ENCODE results near the gene STXBP3.
A peak's percentile ranks its signal among the peaks of the same experiment; 100 is the strongest.

Gene STXBP3

GRCh38 chr1:108745980-108746381 is 493 bp upstream of the STXBP3 start:
- Histone ChIP-seq H2AK5ac (ENCODE audit: low read depth, low read length) (no peak overlapping the region), H3K9ac (ENCODE audit: low read depth, low read length, poor library complexity) (no peak overlapping the region), H3K36me3 (replicated peaks in 1 of 2; ENCODE audit: control insufficient read depth in 2 of 2, insufficient read depth in 2 of 2, low read length in 2 of 2) (peaks cover 0 to 19% of the 10 kb centered on the region in 2 donors), H3K18ac (ENCODE audit: low read length) (no peak overlapping the region), H3K4me1 (ENCODE audit: control insufficient read depth in 2 of 2, insufficient read depth in 1 of 2, low read depth in 1 of 2, low read length in 2 of 2) (peaks cover 0 to 4% of the 10 kb centered on the region in 2 donors), H3K27me3 (ENCODE audit: control insufficient read depth in 3 of 3, insufficient read depth in 3 of 3, low read depth in 1 of 3, low read length in 3 of 3) (peaks cover 0 to 10% (median 0%) of the 10 kb centered on the region in 3 experiments), H3K14ac (ENCODE audit: low read length) (no peak overlapping the region), H3K9me3 (replicated peaks in 1 of 2; ENCODE audit: control insufficient read depth in 2 of 2, insufficient read depth in 1 of 2, low read depth in 1 of 2, low read length in 2 of 2) (no peaks in the 10 kb centered on the region), H4K91ac (ENCODE audit: low read depth, low read length, poor library complexity) (no peak overlapping the region), H3K23ac (ENCODE audit: low read depth, low read length, poor library complexity) (no peak overlapping the region), H2AFZ (ENCODE audit: low read length) (peak overlapping the region; percentile 92), H3K27ac (replicated peaks; ENCODE audit: low read length) (no peak overlapping the region), H3K4me2 (ENCODE audit: insufficient read depth, low read length, poor library complexity, severe bottlenecking) (no peak overlapping the region), H3K4me3 (ENCODE audit: low read length in 2 of 2) (peak overlapping the region in 1 of 2 donors; percentile 85), H2BK120ac (ENCODE audit: low read depth, low read length) (no peak overlapping the region), H2BK12ac (ENCODE audit: low read length) (no peak overlapping the region), H3K4ac (ENCODE audit: low read length) (no peak overlapping the region), H3K79me1 (ENCODE audit: low read depth, low read length) (peaks cover 2% of the 10 kb centered on the region), H2BK5ac (ENCODE audit: low read length) (no peak overlapping the region), H2BK15ac (ENCODE audit: low read length) (no peak overlapping the region), H4K8ac (ENCODE audit: low read depth, low read length) (no peak overlapping the region)
- WGBS, 2 donors (ENCODE audit: extremely low coverage in 2 of 2, insufficient read length in 2 of 2, insufficient replicate concordance in 1 of 2): no CpG with 5 or more reads among the region's 3 CpGs
- no peak for DNase-seq (ENCODE audit: low spot score)

DNA sequence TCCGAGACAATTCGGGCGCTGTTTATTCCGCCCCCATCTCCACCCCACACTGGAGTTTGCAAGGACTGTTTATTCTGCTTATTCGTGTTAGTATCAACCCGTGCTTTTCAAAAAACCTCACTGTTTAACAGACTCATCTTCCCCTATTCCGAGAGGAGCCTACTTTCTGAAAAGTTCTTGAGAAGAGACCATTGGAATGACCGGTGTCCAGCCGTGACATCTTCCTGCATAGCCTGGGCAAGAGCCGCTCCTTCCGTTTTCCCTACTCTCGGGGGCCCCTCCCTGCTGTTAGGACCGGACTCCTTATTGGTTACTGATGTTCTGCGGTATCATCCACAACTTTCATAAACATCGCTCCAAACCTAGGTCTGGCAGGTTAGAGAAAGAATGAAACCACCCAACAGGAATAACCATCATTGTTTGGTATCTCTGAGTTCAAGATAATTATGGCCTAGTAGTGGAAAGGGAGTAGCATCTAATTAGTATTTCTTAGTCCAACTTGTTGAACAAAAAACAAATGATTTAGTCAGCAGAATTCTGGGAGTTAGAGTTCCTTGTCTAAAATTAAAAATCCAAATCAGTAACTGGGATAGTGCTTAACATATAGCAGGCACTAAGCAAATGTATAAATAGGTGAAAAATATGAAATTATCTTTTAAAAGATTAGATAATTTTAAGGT is 837 bp downstream of the STXBP3 start:
- Histone ChIP-seq H3K36me3 (replicated peaks in 1 of 2; ENCODE audit: control insufficient read depth in 2 of 2, insufficient read depth in 2 of 2, low read length in 2 of 2) (peaks cover 0 to 26% of the 10 kb centered on the region in 2 donors), H3K79me1 (ENCODE audit: low read depth, low read length) (peaks cover 2% of the 10 kb centered on the region), H4K91ac (ENCODE audit: low read depth, low read length, poor library complexity) (no peak overlapping the region), H3K9me3 (replicated peaks in 1 of 2; ENCODE audit: control insufficient read depth in 2 of 2, insufficient read depth in 1 of 2, low read depth in 1 of 2, low read length in 2 of 2) (no peaks in the 10 kb centered on the region), H2BK5ac (ENCODE audit: low read length) (peak overlapping the region; percentile 98), H3K23ac (ENCODE audit: low read depth, low read length, poor library complexity) (peak overlapping the region; percentile 83), H3K4me3 (ENCODE audit: low read length in 2 of 2) (peak overlapping the region; percentile 85), H2AK5ac (ENCODE audit: low read depth, low read length) (peak overlapping the region; percentile 54), H2BK120ac (ENCODE audit: low read depth, low read length) (peak overlapping the region; percentile 66), H3K14ac (ENCODE audit: low read length) (peak overlapping the region; percentile 56), H2BK12ac (ENCODE audit: low read length) (no peak overlapping the region), H3K27me3 (ENCODE audit: control insufficient read depth in 3 of 3, insufficient read depth in 3 of 3, low read depth in 1 of 3, low read length in 3 of 3) (peaks cover 0 to 8% (median 0%) of the 10 kb centered on the region in 3 experiments), H2BK15ac (ENCODE audit: low read length) (no peak overlapping the region), H2AFZ (ENCODE audit: low read length) (peak overlapping the region; percentile 92), H3K4ac (ENCODE audit: low read length) (no peak overlapping the region), H4K8ac (ENCODE audit: low read depth, low read length) (no peak overlapping the region), H3K4me2 (ENCODE audit: insufficient read depth, low read length, poor library complexity, severe bottlenecking) (peak overlapping the region; percentile 53), H3K27ac (replicated peaks; ENCODE audit: low read length) (peak overlapping the region; percentile 93), H3K18ac (ENCODE audit: low read length) (peak overlapping the region; percentile 99), H3K9ac (ENCODE audit: low read depth, low read length, poor library complexity) (peak overlapping the region; percentile 95), H3K4me1 (ENCODE audit: control insufficient read depth in 2 of 2, insufficient read depth in 1 of 2, low read depth in 1 of 2, low read length in 2 of 2) (peaks cover 0 to under 1% of the 10 kb centered on the region in 2 donors)
- WGBS, 2 donors (ENCODE audit: extremely low coverage in 2 of 2, insufficient read length in 2 of 2, insufficient replicate concordance in 1 of 2): no CpG with 5 or more reads among the region's 15 CpGs
- peak; percentile 51 for DNase-seq (ENCODE audit: low spot score)

GRCh38 chr1:108747898-108748297 is 1.4 kb downstream of the STXBP3 start:
- Histone ChIP-seq H3K36me3 (replicated peaks in 1 of 2; ENCODE audit: control insufficient read depth in 2 of 2, insufficient read depth in 2 of 2, low read length in 2 of 2) (peaks cover 0 to 32% of the 10 kb centered on the region in 2 donors), H2AK5ac (ENCODE audit: low read depth, low read length) (no peak overlapping the region), H3K23ac (ENCODE audit: low read depth, low read length, poor library complexity) (no peak overlapping the region), H3K4me2 (ENCODE audit: insufficient read depth, low read length, poor library complexity, severe bottlenecking) (no peak overlapping the region), H3K27me3 (ENCODE audit: control insufficient read depth in 3 of 3, insufficient read depth in 3 of 3, low read depth in 1 of 3, low read length in 3 of 3) (peaks cover 0 to 4% (median 0%) of the 10 kb centered on the region in 3 experiments), H3K27ac (replicated peaks; ENCODE audit: low read length) (no peak overlapping the region), H3K9ac (ENCODE audit: low read depth, low read length, poor library complexity) (no peak overlapping the region), H2AFZ (ENCODE audit: low read length) (no peak overlapping the region), H2BK5ac (ENCODE audit: low read length) (no peak overlapping the region), H3K4me3 (ENCODE audit: low read length in 2 of 2) (peak overlapping the region in 1 of 2 donors; percentile 85), H3K4me1 (ENCODE audit: control insufficient read depth in 2 of 2, insufficient read depth in 1 of 2, low read depth in 1 of 2, low read length in 2 of 2) (no peaks in the 10 kb centered on the region), H2BK120ac (ENCODE audit: low read depth, low read length) (no peak overlapping the region), H2BK15ac (ENCODE audit: low read length) (no peak overlapping the region), H2BK12ac (ENCODE audit: low read length) (no peak overlapping the region), H3K9me3 (replicated peaks in 1 of 2; ENCODE audit: control insufficient read depth in 2 of 2, insufficient read depth in 1 of 2, low read depth in 1 of 2, low read length in 2 of 2) (no peaks in the 10 kb centered on the region), H3K18ac (ENCODE audit: low read length) (no peak overlapping the region), H3K14ac (ENCODE audit: low read length) (no peak overlapping the region), H4K8ac (ENCODE audit: low read depth, low read length) (no peak overlapping the region), H3K4ac (ENCODE audit: low read length) (no peak overlapping the region), H3K79me1 (ENCODE audit: low read depth, low read length) (peaks cover 2% of the 10 kb centered on the region), H4K91ac (ENCODE audit: low read depth, low read length, poor library complexity) (no peak overlapping the region)
- DNase-seq (ENCODE audit: low spot score): no peak
- WGBS, 2 donors (ENCODE audit: extremely low coverage in 2 of 2, insufficient read length in 2 of 2, insufficient replicate concordance in 1 of 2): 100% methylated on average over 1 of the region's 3 CpGs; no CpG with 5 or more reads in 1 of the 2 donors

DNA sequence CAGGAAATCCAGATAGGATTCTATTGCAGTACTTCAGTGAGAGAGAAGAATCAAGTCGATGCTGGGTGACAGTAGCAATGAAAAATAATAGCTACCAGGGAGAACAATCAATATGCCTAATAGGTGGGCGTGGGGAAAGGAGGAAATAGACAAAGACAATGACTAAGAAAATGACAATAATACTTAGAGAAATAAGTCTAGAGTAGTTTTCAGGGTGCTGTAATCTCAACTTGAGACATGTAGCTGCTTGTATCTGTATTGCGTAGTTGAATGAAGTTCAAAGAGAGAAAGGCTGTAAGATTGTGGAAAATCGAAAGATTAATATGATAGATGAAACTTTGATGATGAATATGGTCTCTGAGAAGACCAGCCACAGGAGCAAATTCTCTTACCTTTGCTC is 2.6 kb downstream of the STXBP3 start:
- H3K9ac ChIP-seq (ENCODE audit: low read depth, low read length, poor library complexity): no peak overlapping the region
- peaks cover 2% of the 10 kb centered on the region for H3K79me1 ChIP-seq (ENCODE audit: low read depth, low read length)
- no peak overlapping the region for H3K18ac ChIP-seq (ENCODE audit: low read length)
- no peak overlapping the region for H2AFZ ChIP-seq (ENCODE audit: low read length)
- H3K4me2 ChIP-seq (ENCODE audit: insufficient read depth, low read length, poor library complexity, severe bottlenecking): no peak overlapping the region
- no peak overlapping the region for H2BK120ac ChIP-seq (ENCODE audit: low read depth, low read length)
- H3K27me3 ChIP-seq (ENCODE audit: control insufficient read depth in 3 of 3, insufficient read depth in 3 of 3, low read depth in 1 of 3, low read length in 3 of 3): peaks cover 0 to 4% (median 0%) of the 10 kb centered on the region in 3 experiments
- no peak overlapping the region for H2BK12ac ChIP-seq (ENCODE audit: low read length)
- H3K14ac ChIP-seq (ENCODE audit: low read length): no peak overlapping the region
- H2BK15ac ChIP-seq (ENCODE audit: low read length): no peak overlapping the region
- no peaks in the 10 kb centered on the region for H3K4me1 ChIP-seq (ENCODE audit: control insufficient read depth in 2 of 2, insufficient read depth in 1 of 2, low read depth in 1 of 2, low read length in 2 of 2)
- H3K36me3 ChIP-seq (replicated peaks in 1 of 2; ENCODE audit: control insufficient read depth in 2 of 2, insufficient read depth in 2 of 2, low read length in 2 of 2): peaks cover 2 to 44% of the 10 kb centered on the region in 2 donors
- H3K27ac ChIP-seq (replicated peaks; ENCODE audit: low read length): no peak overlapping the region
- DNase-seq (ENCODE audit: low spot score): no peak
- 100% methylated on average over 1 of the region's 4 CpGs; no CpG with 5 or more reads in 1 of the 2 donors for WGBS, 2 donors (ENCODE audit: extremely low coverage in 2 of 2, insufficient read length in 2 of 2, insufficient replicate concordance in 1 of 2)
- no peak overlapping the region for H3K4me3 ChIP-seq (ENCODE audit: low read length in 2 of 2)
- no peak overlapping the region for H3K23ac ChIP-seq (ENCODE audit: low read depth, low read length, poor library complexity)
- no peak overlapping the region for H4K8ac ChIP-seq (ENCODE audit: low read depth, low read length)
- no peaks in the 10 kb centered on the region for H3K9me3 ChIP-seq (replicated peaks in 1 of 2; ENCODE audit: control insufficient read depth in 2 of 2, insufficient read depth in 1 of 2, low read depth in 1 of 2, low read length in 2 of 2)
- no peak overlapping the region for H2BK5ac ChIP-seq (ENCODE audit: low read length)
- H2AK5ac ChIP-seq (ENCODE audit: low read depth, low read length): no peak overlapping the region
- H3K4ac ChIP-seq (ENCODE audit: low read length): no peak overlapping the region
- no peak overlapping the region for H4K91ac ChIP-seq (ENCODE audit: low read depth, low read length, poor library complexity)
